Hindlimb muscle (tissue), 1 donor: Measurements from ENCODE around the gene SYNE4. TPM values are rescaled to one million over a fixed set of nuclear protein-coding genes. Genes with fewer than 3 reads are reported as not detected.

Source experiments
- DNase-seq: peaks from one replicate; pipeline ENCODE4 v3.0.0-alpha.2; 2013
- polyA plus RNA-seq: library from polyadenylated mRNA; unstranded; fragments of 120-200 nt; gene quantifications from one replicate; pipeline ENCODE4 v1.2.1, GENCODE V29; 2013; ENCODE audit not compliant: insufficient read length

Gene SYNE4
- polyA plus RNA-seq, 1 donor, result 0.27 TPM

DNA sequence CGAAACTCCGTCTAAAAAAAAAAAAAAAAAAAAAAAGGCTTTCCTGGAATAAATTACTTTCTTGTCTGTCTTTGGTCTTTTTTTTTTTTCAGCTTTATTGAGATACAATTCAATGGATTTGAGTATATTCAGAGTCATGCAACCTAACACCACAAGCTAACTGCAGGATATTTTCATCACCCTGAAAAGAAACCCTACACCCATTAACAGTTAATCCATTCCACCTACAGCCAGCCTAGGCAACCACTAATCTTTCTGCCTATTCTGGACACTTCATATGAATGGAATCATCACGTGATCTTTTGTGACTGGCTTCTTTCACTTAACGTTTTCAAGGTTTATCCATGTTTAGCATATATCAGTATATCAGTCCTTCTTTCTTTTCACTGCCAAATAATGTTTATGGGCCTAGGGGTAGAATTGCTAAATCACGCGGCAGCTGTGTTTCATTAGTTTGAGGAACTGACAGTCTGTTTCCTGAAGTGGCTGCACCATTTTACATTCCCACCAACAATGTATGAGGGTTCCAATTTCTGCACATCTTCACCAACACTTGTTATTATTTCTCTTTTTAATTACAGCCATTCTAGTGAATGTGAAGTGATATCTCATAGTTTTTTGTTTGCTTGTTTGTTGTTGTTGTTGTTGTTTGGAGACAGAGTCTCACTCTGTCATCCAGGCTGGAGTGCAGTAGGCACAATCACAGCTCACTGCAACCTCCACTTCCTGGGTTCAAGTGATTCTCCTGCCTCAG, 52.6 kb downstream of the SYNE4 start:
- DNase-seq, result no peak

Other genes starting within 250 kb of the SYNE4 start
- gene ARHGAP33, start 233.2 kb downstream of the SYNE4 start, polyA plus RNA-seq, result 19.9 TPM
- 0.12 TPM for gene PRODH2, start 196.0 kb downstream of the SYNE4 start, polyA plus RNA-seq
- gene NPHS1, start 156.3 kb downstream of the SYNE4 start, polyA plus RNA-seq, result 0.71 TPM
- gene KIRREL2, start 151.9 kb downstream of the SYNE4 start, polyA plus RNA-seq, result 0.31 TPM
- gene APLP1, start 140.2 kb downstream of the SYNE4 start, polyA plus RNA-seq, result 6.2 TPM
- gene NFKBID, start 108.3 kb downstream of the SYNE4 start, polyA plus RNA-seq, result 2.1 TPM
- gene HCST, start 106.3 kb downstream of the SYNE4 start, polyA plus RNA-seq, result 8.3 TPM
- gene TYROBP, start 100.5 kb downstream of the SYNE4 start, polyA plus RNA-seq, result 25.8 TPM
- gene LRFN3, start 72.4 kb downstream of the SYNE4 start, polyA plus RNA-seq, result 8.6 TPM
- 15.9 TPM for gene SDHAF1, start 13.6 kb downstream of the SYNE4 start, polyA plus RNA-seq
- gene ALKBH6, start 5.4 kb upstream of the SYNE4 start, polyA plus RNA-seq, result 10.9 TPM
- gene CLIP3, start 24.1 kb upstream of the SYNE4 start, polyA plus RNA-seq, result 19.3 TPM
- gene THAP8, start 45.5 kb upstream of the SYNE4 start, polyA plus RNA-seq, result 11.2 TPM
- gene WDR62, start 46.1 kb upstream of the SYNE4 start, polyA plus RNA-seq, result 3.1 TPM
- not detected for gene OVOL3, start 102.3 kb upstream of the SYNE4 start, polyA plus RNA-seq
- 55.2 TPM for gene POLR2I, start 106.1 kb upstream of the SYNE4 start, polyA plus RNA-seq
- gene TBCB, start 106.7 kb upstream of the SYNE4 start, polyA plus RNA-seq, result 93.2 TPM
- 542 TPM for gene CAPNS1, start 131.3 kb upstream of the SYNE4 start, polyA plus RNA-seq
- 221 TPM for gene COX7A1, start 143.6 kb upstream of the SYNE4 start, polyA plus RNA-seq
- 6.7 TPM for gene ZNF565, start 205.9 kb upstream of the SYNE4 start, polyA plus RNA-seq
- gene ZNF146, start 206.3 kb upstream of the SYNE4 start, polyA plus RNA-seq, result 58.6 TPM